CD1c-positive myeloid dendritic cell (primary cell): ENCODE measurements around the gene DARS1.
"Not testable (repeated sequence)": the region's sequence is repeated elsewhere in the genome, so short reads cannot be mapped to it uniquely, and the experiment has no call there.

Experiments used
- DNase-seq: peaks from one replicate; pipeline ENCODE4 v3.0.0-alpha.2; 2016; ENCODE audit errors: extremely low spot score

Gene DARS1

GRCh38 chr2:135945526-135945925, 39.9 kb downstream of the DARS1 start:
- DNase-seq, result no peak

- DNase-seq, result no peak
Measured at GRCh38 chr2:135944625-135945024, 40.8 kb downstream of the DARS1 start.

- no peak for DNase-seq
Measured at GRCh38 chr2:135942936-135943688, 42.3 kb downstream of the DARS1 start.

- no peak for DNase-seq
Measured at GRCh38 chr2:135936524-135936923, 48.9 kb downstream of the DARS1 start.

- DNase-seq, result no peak
Measured at GRCh38 chr2:135935914-135936313, 49.5 kb downstream of the DARS1 start.

GRCh38 chr2:135931776-135932443, 53.5 kb downstream of the DARS1 start:
- no peak for DNase-seq

GRCh38 chr2:135926605-135927004, 58.8 kb downstream of the DARS1 start:
- no peak for DNase-seq

- DNase-seq, result no peak
Measured at GRCh38 chr2:135925571-135925970, 59.9 kb downstream of the DARS1 start.

- DNase-seq, result peak; percentile 64
Measured at GRCh38 chr2:135916207-135916606, 69.2 kb downstream of the DARS1 start.

- no peak for DNase-seq
Measured at GRCh38 chr2:135914485-135914884, 70.9 kb downstream of the DARS1 start.

GRCh38 chr2:135913727-135914365, 71.6 kb downstream of the DARS1 start:
- DNase-seq, result peak; percentile 79

GRCh38 chr2:135909976-135910375, 75.5 kb downstream of the DARS1 start:
- no peak for DNase-seq

- no peak for DNase-seq
Measured at GRCh38 chr2:135905679-135906078, 79.7 kb downstream of the DARS1 start.

GRCh38 chr2:135904341-135904989, 81.0 kb downstream of the DARS1 start:
- no peak for DNase-seq

GRCh38 chr2:135903650-135904049, 81.8 kb downstream of the DARS1 start:
- no peak for DNase-seq

- no peak for DNase-seq
Measured at GRCh38 chr2:135899567-135899966, 85.9 kb downstream of the DARS1 start.

- no peak for DNase-seq
Measured at GRCh38 chr2:135898234-135898786, 87.1 kb downstream of the DARS1 start.

GRCh38 chr2:135894930-135895329, 90.5 kb downstream of the DARS1 start:
- DNase-seq, result no peak

- peak; percentile 33 for DNase-seq
Measured at GRCh38 chr2:135893374-135893794, 92.0 kb downstream of the DARS1 start.

- DNase-seq, result peak; percentile 45
Measured at GRCh38 chr2:135890835-135891234, 94.6 kb downstream of the DARS1 start.

GRCh38 chr2:135890149-135890548, 95.3 kb downstream of the DARS1 start:
- no peak for DNase-seq

GRCh38 chr2:135888587-135888986, 96.8 kb downstream of the DARS1 start:
- DNase-seq, result not testable (repeated sequence)
